CD4-positive, alpha-beta T cell treated with Interleukin-4 for 1 hour (primary cell): ENCODE measurements around the gene TTF2.
"Not testable (repeated sequence)": the region's sequence is repeated elsewhere in the genome, so short reads cannot be mapped to it uniquely, and the experiment has no call there.

Experiments used
- DNase-seq, 2 donors: peaks; one replicate each; pipeline ENCODE4 v3.0.0-alpha.2; 2020 to 2022

TTF2 gene

DNA sequence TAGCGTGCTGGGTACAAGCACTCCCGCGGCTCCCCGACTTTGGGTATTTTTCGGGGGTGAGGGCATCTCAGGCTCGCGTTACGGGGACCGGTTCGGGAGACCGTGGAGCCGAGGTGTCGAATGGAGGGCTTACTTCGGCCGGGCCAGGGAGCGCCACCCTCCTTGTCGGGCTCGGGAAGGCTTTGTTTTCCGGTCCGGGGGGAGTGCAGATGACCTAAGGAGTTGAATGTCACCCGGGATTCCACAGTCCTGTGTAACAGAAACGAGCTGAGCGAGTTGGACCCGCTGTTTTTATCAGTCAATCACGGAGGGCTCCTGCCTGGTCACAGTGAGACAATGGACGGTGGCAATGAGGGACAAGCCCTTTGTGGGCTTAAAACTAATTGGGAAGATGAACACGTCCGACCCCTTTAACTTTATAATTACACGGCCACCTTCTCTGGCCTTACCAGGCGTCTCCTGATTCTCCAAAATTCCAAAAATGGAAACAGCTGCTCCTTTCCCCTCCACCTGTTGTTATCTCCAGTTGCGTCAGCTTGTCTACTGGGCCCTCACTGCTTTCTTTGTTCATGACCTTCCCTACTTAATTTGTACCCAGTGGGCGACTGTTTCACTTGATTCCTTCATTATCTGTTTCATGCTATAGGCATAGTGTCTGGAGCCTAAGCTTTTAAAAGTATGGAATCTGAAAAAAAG, 62.4 kb downstream of the TTF2 start:
- DNase-seq, result no peak

DNA sequence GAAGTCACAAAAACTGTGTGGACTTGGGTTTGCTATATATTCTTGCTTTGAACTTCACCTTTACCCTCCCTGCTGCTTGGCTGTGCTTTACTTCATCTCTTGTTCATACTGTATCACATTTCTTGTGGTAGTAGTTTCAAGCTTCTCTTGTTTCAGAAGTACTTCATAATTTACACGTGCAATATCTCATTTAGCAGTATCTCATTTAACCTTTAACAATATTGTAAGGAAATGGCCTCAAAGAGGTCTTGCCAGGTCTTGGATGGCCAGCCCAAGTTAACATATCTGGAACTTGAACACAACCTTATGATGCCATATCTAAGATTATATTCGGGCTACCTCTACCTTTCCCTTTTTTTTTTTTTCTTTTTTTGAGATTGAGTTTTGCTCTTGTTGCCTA, 63.1 kb downstream of the TTF2 start:
- DNase-seq, result no peak

DNA sequence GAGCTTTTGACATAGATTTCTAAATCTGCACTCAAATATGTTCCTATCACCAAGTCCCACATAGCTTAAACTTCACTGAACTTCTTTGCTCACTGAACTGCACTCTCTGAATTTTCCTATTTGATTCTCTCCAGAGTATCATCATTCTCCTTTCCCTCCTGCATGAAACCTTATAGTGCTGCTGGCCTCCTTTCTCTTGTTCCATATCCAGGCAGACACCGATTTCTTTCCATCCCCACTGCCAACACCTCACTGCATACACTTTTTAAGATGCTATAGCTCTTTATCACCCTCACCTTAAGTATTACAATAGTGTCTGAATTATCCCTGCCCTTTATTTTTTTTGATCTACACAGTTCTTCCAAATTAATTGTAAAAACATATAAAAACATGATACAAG, 64.5 kb downstream of the TTF2 start:
- no peak for DNase-seq

DNA sequence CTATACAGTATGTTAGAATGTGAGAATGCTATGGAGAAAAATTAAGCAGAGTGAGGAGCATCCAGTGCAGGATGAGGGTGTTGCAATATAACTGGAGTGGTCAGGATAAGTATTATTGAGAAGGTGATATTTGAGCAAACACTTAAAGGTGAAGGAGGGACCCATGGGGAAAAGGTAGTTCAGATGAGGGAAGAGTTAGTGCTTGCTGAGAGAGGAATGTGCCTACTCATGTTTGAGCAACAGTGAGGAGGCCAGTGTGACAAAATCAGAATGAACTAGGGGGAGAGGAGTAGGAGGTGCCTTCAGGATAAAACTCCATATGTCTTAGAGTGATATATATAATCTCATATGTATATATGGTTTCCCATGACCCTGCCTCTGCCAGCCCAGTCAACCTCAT, 67.7 kb downstream of the TTF2 start:
- no peak for DNase-seq

DNA sequence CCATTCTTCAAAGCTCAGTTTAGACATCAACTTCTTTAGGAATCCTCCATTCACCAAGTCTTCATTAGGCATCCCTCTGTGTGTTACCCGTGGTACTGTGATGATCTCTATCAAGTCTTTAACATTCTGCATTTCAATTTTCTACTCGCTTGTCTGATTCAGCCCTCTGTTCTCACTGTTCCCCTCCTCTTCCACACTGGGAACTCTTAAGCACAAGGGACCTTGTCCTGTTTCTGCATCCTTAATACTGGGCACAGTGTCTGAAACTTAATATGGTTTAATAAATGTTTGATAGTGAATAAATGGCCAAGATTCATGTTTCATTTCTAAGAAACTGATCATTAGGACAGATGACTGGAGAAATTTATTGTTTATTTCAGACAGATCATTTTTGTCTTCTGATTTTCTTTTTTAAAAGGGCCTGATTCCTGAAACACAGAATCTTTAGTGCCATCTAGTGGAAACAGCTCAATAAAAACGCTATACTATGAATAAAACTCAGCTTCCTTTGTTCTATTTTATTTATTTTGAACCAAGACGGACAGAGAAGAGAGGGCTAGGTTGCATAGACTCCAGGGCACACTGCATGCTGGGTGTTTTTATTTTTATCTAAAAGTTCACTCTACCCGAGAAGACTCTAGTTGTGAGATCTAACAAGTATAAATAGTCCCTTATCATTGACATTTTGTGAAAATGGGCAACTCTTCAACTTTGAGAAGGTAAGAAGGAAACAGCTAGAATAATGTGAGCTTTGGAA, 68.4 kb downstream of the TTF2 start:
- peak in 1 of 2 donors; percentile 51 for DNase-seq

DNA sequence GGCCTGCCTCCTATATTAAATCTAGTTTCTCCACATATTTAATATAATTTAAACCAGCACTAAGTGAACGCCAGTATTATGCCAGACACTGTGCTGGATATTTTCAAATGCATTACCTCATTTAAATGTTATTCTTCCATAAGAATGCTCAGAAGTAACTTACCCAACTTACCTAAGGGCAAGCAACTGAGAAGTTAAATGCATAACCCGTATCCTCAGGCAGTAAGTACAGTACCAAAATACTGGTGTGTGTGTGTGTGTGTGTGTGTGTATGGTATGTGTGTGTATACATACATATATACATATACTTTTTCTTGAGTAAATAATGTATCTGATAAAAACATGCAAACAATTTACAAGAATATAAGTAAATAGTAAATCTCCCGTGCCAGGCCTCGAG, 70.4 kb downstream of the TTF2 start:
- no peak for DNase-seq

DNA sequence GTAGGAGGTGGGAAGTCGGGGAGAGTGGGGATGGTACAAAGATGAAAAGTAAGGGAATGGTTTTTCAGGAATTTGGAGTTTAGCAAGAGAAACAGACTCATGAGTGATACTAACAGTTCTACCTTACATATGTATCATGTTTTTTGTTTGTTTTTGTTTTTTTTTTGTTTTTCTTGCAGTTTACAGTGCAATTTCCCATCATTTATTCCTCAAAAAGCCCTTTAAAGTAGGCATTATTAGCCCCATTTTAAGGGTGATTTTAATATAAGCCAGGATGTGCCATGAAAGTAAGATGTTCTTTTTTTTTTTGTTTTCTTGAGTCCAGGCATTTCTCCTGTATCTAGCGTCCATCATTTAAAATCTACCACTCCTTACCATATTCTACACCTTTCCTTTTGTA, 75.2 kb downstream of the TTF2 start:
- no peak for DNase-seq

DNA sequence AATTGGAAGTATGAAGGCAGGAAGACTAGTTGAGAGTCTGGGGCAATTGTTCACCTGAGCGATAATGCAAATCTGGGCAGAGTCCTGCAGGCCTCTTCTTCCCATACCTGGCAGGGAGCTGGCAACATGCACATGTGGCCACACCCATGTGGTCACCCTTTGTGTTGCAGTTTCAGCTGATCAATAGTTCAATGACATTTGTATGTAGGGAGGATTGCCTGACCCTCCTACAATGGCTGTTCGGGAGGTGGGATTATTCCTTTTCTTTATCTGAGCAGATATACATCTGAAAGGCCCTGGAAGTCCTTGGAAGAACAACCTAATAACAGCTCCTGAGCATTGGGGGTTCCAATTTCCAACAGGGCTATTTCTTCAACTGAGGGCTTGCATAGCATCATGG, 76.6 kb downstream of the TTF2 start:
- no peak for DNase-seq

DNA sequence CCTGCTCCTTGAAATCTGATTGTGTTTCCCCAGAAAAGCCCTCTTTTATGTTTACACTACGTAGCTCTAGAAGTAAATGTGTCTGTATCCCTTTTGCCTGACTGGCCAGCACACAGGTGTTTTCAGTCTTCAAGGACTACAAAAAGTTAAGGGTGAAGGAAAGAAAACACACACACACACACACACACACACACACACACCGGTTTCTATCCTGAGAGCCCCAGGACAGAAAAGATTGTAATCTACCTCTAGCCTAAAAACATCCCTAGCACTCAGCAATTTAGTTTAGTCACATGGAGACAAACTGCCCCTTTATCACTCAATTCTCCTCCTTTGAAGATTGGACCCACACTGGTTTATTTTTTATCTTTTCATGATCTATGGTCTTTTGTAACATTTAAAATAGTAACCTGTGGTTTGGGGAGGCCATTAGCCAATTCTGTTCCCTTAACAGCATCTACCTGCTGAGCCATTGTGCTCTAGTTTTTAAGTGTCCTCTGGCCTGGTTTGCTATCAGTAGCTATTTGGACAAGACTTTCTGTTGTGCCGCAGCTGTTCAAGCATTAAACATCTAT, 77.2 kb downstream of the TTF2 start:
- DNase-seq, result no peak

DNA sequence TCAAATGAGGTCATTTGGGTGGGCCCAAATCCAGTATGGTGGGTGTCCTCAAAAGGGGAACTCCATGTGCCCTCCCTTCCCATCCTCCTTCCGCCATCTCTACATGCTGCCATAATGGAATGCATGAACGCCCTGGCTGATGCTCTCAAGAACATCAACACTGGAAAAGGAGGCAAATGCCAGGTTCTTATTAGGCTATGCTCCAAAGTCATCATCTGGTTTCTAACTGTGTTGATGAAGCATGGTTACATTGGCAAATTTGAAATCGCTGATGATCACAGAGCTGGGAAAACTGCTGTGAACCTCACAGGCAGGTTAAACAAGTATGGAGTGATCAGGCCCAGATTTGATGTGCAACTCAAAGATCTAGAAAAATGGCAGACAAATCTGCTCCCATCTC, 78.0 kb downstream of the TTF2 start:
- DNase-seq, result no peak

DNA sequence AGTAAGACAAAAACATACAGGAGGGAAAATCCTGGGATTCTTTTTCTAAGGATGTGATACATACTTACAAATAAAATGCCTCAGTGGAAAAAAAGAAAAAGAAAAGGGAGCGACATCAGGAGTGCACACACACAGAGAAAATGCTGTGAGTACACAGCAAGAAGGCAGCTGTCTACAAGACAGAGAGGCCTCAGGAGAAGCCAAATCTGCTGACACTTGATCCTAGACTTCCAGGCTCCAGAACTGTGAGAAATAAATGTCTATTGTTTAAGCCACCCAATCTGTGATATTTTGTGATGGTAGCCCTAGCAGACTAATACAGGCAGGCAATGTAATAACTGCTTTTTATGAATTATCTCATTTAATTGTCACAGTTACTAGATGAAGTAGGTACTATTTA, 78.4 kb downstream of the TTF2 start:
- no peak for DNase-seq

DNA sequence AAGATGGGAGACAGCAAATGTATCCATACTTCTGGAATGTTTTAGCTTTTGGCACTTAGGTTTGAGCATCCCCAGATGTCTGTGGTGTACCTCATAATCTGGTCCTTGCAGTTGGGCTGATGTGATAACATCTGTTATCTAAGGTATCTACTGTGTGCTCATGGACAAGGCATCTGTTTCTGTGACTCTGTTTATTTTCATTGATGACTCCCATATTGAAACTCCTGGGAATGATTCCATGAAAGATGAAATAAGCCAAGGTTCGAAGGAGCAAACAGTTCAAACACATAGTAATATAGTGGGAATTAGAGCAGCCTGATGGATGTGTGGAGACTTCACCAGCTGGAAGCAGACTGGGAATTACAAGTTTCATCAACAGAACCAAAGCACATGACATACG, 82.1 kb downstream of the TTF2 start:
- DNase-seq, result no peak

DNA sequence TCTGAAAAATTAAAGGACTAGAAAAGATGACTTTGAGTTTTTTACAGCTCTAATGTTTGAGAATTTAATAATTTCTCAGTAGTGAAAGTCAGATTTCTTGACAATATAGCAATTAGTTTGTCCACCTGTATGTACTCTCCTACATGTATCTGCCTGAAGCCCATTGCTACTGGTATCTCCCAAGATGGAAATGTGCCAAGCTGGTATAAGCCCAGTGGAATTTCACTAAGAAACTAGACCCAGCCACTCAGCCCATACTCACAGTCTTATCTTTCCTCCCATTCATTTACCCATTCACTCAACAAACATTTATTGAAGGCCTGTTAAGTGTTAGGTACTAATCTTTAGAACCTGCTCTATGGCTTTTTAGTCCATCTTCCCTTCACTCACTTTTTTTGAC, 83.0 kb downstream of the TTF2 start:
- DNase-seq, result no peak

DNA sequence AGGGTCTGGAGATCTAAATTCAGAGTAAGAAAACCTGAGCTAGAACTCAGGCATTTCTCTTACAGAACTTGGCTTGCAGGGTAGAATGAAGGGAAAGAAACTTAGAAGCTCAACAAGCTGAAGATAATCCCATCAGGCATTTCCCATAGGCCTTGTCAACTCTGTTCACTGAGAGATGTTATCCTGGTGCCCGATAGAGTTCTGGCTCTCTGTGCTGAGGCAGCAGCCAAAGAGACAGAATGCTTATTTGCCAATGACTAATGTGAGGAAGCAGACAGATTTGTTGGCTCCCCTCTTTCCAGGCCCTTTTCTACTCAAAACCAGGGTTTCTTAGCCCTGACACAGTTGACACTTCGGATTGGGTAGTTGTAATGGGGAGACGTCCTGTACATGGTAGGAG, 83.7 kb downstream of the TTF2 start:
- no peak for DNase-seq

DNA sequence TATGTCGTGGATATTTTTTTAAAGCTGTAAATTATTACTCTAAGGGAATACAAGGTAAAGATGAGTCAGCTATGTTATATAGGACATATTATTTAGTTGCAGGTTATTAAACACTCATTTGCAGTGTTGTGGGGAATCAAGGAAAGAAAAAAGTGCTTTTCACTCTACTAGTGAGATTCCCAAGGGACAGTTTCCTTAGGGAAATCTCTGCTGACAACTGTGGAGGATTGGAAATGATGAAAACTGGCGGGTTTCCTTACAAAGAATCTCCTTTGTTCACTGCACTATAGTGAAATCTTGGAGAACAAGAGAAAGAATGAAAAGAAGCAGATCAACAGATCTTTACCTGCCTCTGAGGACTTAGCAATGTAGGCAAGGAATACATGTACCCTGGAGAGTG, 85.9 kb downstream of the TTF2 start:
- no peak for DNase-seq

DNA sequence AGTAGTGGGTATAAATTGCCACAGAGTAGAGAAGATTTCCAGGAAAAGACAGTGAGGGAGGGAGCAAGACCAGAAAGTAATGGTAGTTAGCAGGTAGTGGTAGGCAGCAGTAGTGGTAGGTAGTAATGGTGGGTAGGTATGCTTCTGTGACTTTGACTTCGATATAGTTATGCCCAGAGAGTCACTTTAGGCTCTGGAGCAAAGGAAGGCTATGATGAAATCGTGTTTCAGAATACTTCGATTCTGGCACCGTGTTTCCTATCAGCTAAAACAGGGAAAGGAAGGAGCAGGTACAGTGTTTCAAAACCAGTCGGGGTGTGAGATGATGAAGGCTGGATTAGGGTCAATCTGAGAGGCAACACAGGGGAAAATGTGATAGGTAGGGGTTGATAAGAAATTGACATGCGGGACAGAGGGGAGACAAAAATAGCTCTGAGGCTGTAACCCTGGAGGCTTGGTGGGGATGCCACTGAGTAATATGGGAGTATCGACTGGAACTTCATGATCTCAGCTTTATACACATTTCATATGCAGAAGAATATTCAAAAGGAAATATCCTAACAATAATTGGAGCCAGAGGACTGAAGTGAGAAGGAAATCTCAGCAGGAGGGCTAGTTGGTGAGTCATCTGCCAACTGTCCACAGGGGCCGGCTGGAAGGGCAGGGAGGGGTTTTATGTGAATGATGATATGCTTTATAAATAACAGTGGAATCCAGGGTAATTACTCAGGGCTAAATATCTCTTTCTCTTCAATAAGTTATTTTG, 86.6 kb downstream of the TTF2 start:
- DNase-seq, result no peak

DNA sequence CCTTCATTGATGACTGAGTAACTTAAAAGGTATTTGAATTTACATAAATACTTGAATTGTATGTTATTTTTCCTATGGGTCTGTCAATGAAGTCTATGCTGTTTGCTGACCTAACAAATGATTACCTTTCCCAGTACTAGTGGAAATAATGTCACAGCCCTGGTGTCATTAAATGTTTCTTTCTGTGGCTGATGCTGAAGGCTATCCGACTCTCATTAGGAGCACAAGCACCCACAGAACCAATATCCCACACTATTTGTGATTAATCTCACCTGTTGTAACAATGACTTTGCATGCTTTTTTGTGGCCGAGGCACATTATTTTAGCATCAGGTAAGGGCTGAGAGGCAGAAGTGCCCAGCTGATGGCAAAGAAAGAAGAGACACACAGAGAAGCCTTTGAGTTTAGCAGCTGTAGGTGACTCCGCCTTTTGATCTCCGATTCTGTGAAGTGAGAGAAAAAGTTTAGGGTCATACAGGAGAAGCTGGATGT, 87.3 kb downstream of the TTF2 start:
- no peak for DNase-seq

DNA sequence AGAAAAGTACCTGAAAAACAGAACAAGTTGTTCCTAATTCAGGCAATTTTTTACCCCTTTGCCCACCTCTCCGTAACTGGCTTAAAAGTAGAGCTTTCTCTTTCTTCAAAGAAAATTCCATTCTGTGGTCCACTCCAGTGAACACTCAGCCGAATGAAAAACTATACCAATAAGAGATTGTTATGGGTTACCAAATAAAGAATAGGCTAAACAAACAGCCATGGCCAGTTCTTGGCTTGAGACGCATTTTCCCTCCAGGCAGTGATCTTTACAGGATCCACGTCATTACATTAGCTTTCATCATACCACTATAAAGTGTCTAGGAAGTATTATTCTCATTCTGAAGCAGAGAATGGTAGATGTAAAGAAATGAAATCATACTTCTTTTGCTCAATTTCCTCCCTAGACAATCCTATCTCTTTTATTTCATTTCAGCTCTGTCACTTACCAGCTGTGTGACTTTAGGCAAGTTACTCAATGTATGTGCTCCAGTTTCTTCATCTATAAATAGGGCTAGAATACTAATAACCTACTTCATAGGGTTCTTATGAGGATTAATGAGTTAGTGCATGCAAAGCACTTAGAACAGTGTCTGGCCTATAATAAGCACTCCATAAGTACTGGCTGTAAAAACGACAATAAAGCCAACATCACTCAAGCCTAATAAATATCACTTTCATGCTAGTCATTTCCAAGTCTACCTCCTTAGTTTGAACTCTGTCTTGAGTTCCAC, 87.9 kb downstream of the TTF2 start:
- DNase-seq, result no peak

DNA sequence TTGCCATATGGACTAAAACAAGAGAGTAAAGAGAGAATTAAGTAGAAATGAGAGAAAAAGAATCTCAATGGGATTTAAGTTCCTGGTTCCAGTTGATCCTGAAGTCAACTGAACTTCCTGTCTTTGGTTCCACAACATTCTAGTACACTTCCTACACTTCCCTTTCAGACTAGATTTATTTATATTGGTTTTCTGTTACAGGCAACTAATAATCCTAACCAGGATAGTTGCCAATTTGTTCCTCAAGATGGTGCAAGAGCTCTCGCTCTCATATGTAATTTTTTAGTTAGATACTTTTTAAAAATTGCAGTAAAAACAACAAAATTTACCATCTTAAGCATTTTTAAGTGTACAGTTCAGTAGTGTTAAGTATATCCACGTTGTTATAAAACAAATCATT, 90.2 kb downstream of the TTF2 start:
- DNase-seq, result no peak

DNA sequence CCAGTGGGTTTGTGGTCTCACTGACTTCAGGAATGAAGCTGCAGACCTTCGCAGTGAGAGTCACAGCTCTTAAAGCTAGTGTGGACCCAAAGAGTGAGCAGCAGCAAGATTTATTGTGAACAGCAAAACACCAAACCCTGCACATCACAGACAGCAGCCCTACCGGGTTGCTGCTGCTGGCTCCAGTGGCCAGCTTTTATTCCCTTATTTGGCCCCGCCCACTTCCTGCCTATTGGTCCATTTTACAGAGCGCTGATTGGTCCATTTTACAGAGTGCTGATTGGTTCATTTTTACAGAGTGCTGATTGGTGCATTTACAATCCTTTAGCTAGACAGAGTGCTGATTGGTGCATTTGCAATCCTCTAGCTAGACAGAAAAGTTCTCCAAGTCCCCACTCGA, 91.2 kb downstream of the TTF2 start:
- not testable (repeated sequence) for DNase-seq
